ENCODE results near the gene DIO1.

DNA sequence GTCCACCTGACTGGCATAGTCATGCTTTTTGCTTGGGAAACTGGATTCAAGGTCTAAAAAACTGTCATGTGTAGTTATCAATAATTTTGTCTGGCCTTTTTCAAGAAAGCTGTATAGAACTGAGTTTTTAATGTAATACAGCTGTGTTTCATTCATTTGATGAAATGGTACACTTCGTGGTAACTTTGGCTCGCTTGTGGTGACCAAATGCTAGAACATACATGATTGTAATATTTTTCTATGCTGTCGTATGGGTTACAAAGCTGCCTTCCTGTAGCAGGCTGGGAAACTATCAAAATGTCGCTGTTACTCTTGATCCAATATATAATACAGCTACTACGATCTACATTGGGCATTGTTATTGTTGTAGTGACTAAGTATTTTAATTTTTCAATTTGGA, 54.3 kb downstream of the DIO1 start:
- TF ChIP-seq, protein P1, sequence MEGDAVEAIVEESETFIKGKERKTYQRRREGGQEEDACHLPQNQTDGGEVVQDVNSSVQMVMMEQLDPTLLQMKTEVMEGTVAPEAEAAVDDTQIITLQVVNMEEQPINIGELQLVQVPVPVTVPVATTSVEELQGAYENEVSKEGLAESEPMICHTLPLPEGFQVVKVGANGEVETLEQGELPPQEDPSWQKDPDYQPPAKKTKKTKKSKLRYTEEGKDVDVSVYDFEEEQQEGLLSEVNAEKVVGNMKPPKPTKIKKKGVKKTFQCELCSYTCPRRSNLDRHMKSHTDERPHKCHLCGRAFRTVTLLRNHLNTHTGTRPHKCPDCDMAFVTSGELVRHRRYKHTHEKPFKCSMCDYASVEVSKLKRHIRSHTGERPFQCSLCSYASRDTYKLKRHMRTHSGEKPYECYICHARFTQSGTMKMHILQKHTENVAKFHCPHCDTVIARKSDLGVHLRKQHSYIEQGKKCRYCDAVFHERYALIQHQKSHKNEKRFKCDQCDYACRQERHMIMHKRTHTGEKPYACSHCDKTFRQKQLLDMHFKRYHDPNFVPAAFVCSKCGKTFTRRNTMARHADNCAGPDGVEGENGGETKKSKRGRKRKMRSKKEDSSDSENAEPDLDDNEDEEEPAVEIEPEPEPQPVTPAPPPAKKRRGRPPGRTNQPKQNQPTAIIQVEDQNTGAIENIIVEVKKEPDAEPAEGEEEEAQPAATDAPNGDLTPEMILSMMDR (IDR thresholded peaks at IDR 0.05; ENCODE audit: control extremely low read depth in 1 of 3, insufficient read depth in 1 of 3, low read depth in 1 of 3, low read length in 3 of 3), result no peak
- no peak for TF ChIP-seq TBP (IDR thresholded peaks at IDR 0.05; ENCODE audit: low read depth, low read length)
- TF ChIP-seq SP1 (IDR thresholded peaks at IDR 0.05; ENCODE audit: low read depth, low read length), result no peak
- TF ChIP-seq GABPA (IDR thresholded peaks at IDR 0.05; ENCODE audit: borderline replicate concordance, insufficient read depth, low read length), result no peak
- TF ChIP-seq RFX5 (IDR thresholded peaks at IDR 0.05; ENCODE audit: borderline replicate concordance, low read depth, low read length), result no peak
- no peak for TF ChIP-seq TAF1 (IDR thresholded peaks at IDR 0.05; ENCODE audit: low read depth, low read length)
- TF ChIP-seq GTF2F1 (IDR thresholded peaks at IDR 0.05; ENCODE audit: borderline replicate concordance, low read depth, low read length), result no peak
- no peak for TF ChIP-seq KDM1A (IDR thresholded peaks at IDR 0.05; ENCODE audit: borderline replicate concordance, low read length)
- TF ChIP-seq EP300 (IDR thresholded peaks at IDR 0.05; ENCODE audit: borderline replicate concordance in 1 of 2, low read depth in 2 of 2, low read length in 2 of 2), result no peak
- no peak for TF ChIP-seq TEAD4 (IDR thresholded peaks at IDR 0.05; ENCODE audit: low read depth, low read length)
- TF ChIP-seq HDAC2 (IDR thresholded peaks at IDR 0.05; ENCODE audit: borderline replicate concordance in 1 of 2, low read depth in 2 of 2, low read length in 2 of 2), result no peak
- no peak for TF ChIP-seq POLR2A (IDR thresholded peaks at IDR 0.05; ENCODE audit: control extremely low read depth in 1 of 2, low read depth in 2 of 2, low read length in 2 of 2)

All from H1 (cell line).